ENCODE results near the gene DESI1. TPM values are rescaled to one million over a fixed set of nuclear protein-coding genes. Genes with fewer than 3 reads are reported as not detected.
A peak's percentile ranks its signal among the peaks of the same experiment; 100 is the strongest.
"Not testable (repeated sequence)": the region's sequence is repeated elsewhere in the genome, so short reads cannot be mapped to it uniquely, and the experiment has no call there.

The DESI1 gene
- total RNA-seq (10 to 100 TPM; 26.2 to 28.7 TPM), polyA plus RNA-seq (10 to 100 TPM in 1 of 2 donors, 1 to 10 TPM in 1; 9.5 to 13.6 TPM)

DNA sequence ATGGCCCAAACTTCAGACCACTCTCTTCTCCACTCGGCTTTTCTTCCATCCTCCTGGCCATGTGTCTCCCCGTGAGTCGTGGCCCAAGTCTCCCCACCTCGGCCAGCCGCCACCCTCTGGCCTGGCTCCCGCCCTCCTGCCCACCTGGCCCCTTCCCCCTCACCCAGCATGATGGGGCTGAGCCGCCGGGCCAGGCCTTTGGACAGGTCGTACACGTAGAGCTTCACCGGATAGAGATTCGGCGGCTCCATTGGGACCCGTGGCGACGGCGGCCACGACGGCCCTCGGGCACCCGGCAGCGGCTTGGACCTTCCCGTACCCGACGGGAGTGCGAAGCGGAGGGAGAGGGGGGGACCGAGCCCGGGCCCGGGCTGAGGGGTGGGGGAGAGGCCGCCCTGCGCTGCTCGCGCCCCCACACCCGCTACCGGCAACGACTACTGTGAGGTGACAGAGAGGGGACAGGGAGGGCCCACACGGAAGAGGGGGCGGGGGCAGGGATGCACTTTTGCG, at the start of gene DESI1:
TSS of gene DESI1 (minus strand) at position 455 of the 510 bp plus-strand sequence. CDS start at position 251, 204 bp downstream.
- H3K27ac ChIP-seq (ENCODE audit: low read depth, low read length): peak within 1 kb of the TSS; percentile 100
- H3K36me3 ChIP-seq (ENCODE audit: insufficient read depth, low read length): peaks cover 5% of the 10 kb centered on the region
- POLR2A ChIA-PET (ENCODE audit: partially characterized antibody): interaction anchor here (0.9 to 5.6 kb wide), 19 partner anchors 14 to 669 kb away, joined by 3 to 74 read pairs (median 5); partner anchors contain the start of genes ACO2, PHF5A, PMM1 and RANGAP1
- H3K4me1 Mint-ChIP-seq: peaks cover 23 to 53% (median 35%) of the 10 kb centered on the region in 4 donors
- CTCF ChIA-PET (ENCODE audit: partially characterized antibody): interaction anchor here (0.6 to 2.1 kb wide), 4 partner anchors 31 to 65 kb away, joined by 3 to 7 read pairs (median 6); partner anchors contain the start of gene PMM1
- H3K27ac Mint-ChIP-seq: peak within 1 kb of the TSS; percentile 98 to 100 (median 99)
- H3K9me3 ChIP-seq (ENCODE audit: control insufficient read depth in 1 of 2, low read length in 2 of 2): no peaks in the 10 kb centered on the region
- peak within 1 kb of the TSS; percentile 76 to 90 for H3K4me3 ChIP-seq (ENCODE audit: low read length in 2 of 2)
- no peak for DNase-seq
- H3K9me3 Mint-ChIP-seq: no peaks in the 10 kb centered on the region
- intact Hi-C loops (cut with micrococcal nuclease): loop anchor here (1.0 to 2.0 kb wide), 7 partner anchors 30 to 334 kb away; partner anchors contain the start of genes POLR3H, RANGAP1, TEF and TOB2
- H3K4me3 Mint-ChIP-seq: peak within 1 kb of the TSS; percentile 93 to 100 (median 98)
- no peaks in the 10 kb centered on the region for H3K27me3 Mint-ChIP-seq
- H3K4me1 ChIP-seq (ENCODE audit: insufficient read depth, low read length): peaks cover 45% of the 10 kb centered on the region
- H3K36me3 Mint-ChIP-seq: peaks cover 15 to 22% of the 10 kb centered on the region in 2 donors
- H3K27me3 ChIP-seq (ENCODE audit: insufficient read depth, low read length): no peaks in the 10 kb centered on the region

DNA sequence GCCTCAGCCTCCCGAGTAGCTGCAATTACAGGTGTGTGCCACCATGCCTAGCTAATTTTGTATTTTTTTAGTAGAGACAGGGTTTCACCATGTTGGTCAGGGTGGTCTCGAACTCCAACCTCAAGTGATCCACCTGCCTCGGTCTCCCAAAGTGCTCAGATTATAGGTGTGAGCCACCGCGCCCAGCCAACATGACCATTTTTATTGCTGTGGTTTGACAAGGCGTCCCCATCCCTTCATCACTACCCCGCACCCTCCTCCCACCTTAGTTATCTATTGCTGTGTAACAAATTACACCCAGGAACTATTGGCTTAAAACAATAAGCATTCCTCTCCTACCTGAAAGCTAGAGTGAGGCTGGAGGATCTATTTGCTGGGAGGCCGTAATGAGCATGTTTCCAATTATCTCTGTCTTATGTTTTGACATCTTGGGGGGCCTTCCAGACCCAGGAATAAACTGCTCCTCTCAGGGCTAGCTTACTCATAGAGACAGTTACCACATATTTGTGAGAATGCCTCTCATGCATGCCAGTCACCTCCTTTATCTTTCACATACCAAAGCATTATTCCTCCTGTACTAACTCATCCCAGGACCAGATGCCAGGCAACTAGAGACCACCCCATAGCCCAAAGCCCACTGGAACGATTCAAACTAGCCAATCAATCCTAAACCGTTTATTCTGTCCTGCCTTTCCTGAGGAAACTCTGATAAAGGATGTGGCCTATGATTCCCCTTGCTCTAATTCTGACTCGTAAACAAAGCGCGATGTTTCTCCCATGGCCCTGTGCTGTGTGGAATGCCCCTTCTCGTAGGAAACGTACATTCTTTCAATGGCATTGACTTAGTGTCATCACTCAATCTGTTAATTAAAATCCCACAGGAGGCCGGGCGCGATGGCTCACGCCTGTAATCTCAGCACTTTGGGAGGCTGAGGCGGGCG, 48.4 kb upstream of the DESI1 start:
- Histone ChIP-seq H3K27ac (ENCODE audit: low read depth, low read length) (no peak overlapping the region), H3K9me3 (ENCODE audit: control insufficient read depth in 1 of 2, low read length in 2 of 2) (no peaks in the 10 kb centered on the region), H3K4me1 (ENCODE audit: insufficient read depth, low read length) (peaks cover 14% of the 10 kb centered on the region), H3K27me3 (ENCODE audit: insufficient read depth, low read length) (no peaks in the 10 kb centered on the region), H3K36me3 (ENCODE audit: insufficient read depth, low read length) (peaks cover 17% of the 10 kb centered on the region), H3K4me3 (ENCODE audit: low read length in 2 of 2) (no peak overlapping the region)
- no peak for DNase-seq
- intact Hi-C loops (cut with micrococcal nuclease): no loop called here
- Mint-ChIP-seq H3K4me1 (peaks cover 9 to 17% (median 13%) of the 10 kb centered on the region in 4 donors), H3K4me3 (peak overlapping the region in 3 of 8 donors; percentile 15 to 57 (median 23)), H3K27me3 (no peaks in the 10 kb centered on the region), H3K9me3 (no peaks in the 10 kb centered on the region), H3K36me3 (peaks cover 6 to 35% of the 10 kb centered on the region in 2 donors), H3K27ac (peak overlapping the region in 5 of 7 donors; percentile 5 to 84 (median 69))
- CTCF ChIA-PET (ENCODE audit: partially characterized antibody): interaction anchor here (0.7 to 5.8 kb wide), 2 partner anchors 8 to 28 kb away, joined by 3 to 59 read pairs; partner anchors contain the start of gene MEI1
- POLR2A ChIA-PET (ENCODE audit: partially characterized antibody): interaction anchor here (2.5 to 3.6 kb wide), 2 partner anchors 20 to 29 kb away, joined by 26 to 68 read pairs; partner anchors contain the start of genes MEI1 and SNU13

DNA sequence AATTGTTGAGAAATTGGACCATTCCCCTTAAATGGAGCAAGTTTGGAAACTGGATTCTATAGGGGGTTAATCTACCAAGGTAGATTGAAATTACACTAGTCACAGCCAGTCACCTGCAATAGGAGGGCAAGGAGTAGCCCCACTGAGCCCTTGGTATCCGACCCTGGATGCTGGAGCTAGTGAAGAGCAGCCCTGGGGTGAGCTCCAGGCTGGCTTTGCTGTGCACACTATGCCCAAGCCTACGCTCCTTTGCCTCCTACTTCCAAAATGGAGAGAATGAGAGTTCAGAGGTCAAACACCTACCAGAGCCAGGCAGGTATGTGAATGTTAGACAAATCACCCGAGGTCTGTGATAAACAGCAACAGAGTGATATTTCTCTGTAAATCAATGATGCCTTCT, 44.1 kb upstream of the DESI1 start:
- POLR2A ChIA-PET (ENCODE audit: partially characterized antibody): interaction anchor here (1.0 to 3.3 kb wide), 3 partner anchors 16 to 116 kb away, joined by 3 to 36 read pairs (median 4); no protein-coding TSS in a partner anchor
- H3K27ac Mint-ChIP-seq: peak overlapping the region; percentile 38 to 81 (median 64)
- no peaks in the 10 kb centered on the region for H3K27me3 Mint-ChIP-seq

DNA sequence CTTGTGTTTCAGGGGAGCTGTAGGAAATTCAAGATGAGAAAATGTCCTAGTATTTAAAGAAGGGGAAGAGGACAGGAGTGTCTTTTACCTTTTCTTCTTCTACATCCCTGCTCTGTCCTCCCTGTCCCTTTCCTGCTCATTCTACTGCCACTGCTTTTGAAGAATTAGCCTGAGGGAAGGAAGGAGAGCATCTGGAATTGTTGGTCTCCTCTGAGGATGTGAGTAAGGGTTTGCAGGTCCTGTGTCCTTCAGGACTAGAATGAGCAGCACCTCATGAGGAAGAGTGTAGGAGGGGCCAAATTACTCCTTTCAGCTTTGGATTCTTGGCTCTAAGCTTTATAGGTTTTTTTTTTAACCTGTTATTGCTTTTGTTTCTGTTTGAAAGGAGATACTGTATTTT, 43.6 kb upstream of the DESI1 start:
- Histone ChIP-seq H3K4me1 (ENCODE audit: insufficient read depth, low read length) (peaks cover 14% of the 10 kb centered on the region), H3K27me3 (ENCODE audit: insufficient read depth, low read length) (no peaks in the 10 kb centered on the region), H3K27ac (ENCODE audit: low read depth, low read length) (no peak overlapping the region), H3K4me3 (ENCODE audit: low read length in 2 of 2) (no peak overlapping the region), H3K36me3 (ENCODE audit: insufficient read depth, low read length) (peaks cover 52% of the 10 kb centered on the region), H3K9me3 (ENCODE audit: control insufficient read depth in 1 of 2, low read length in 2 of 2) (no peaks in the 10 kb centered on the region)
- Mint-ChIP-seq H3K36me3 (peaks cover 26 to 57% of the 10 kb centered on the region in 2 donors), H3K4me1 (peaks cover 4 to 14% (median 12%) of the 10 kb centered on the region in 4 donors), H3K27ac (peak overlapping the region in 3 of 7 donors; percentile 50 to 70 (median 65)), H3K4me3 (no peak overlapping the region), H3K27me3 (no peaks in the 10 kb centered on the region), H3K9me3 (no peaks in the 10 kb centered on the region)
- intact Hi-C loops (cut with micrococcal nuclease): no loop called here
- DNase-seq: no peak
- ChIA-PET CTCF (ENCODE audit: partially characterized antibody) (interaction anchor here (1.0 to 5.8 kb wide), 4 partner anchors 10 to 50 kb away, joined by 3 to 59 read pairs (median 28); partner anchors contain the start of gene MEI1), POLR2A (ENCODE audit: partially characterized antibody) (interaction anchor here (1.0 kb wide), 1 partner anchor 40 kb away, joined by 4 read pairs; no protein-coding TSS in a partner anchor)

More for the DNA sequence above, 44.1 kb upstream of the DESI1 start:
- no peaks in the 10 kb centered on the region for H3K27me3 ChIP-seq (ENCODE audit: insufficient read depth, low read length)
- Mint-ChIP-seq H3K4me1 (peaks cover 4 to 14% (median 12%) of the 10 kb centered on the region in 4 donors), H3K36me3 (peaks cover 25 to 53% of the 10 kb centered on the region in 2 donors), H3K9me3 (no peaks in the 10 kb centered on the region), H3K4me3 (no peak overlapping the region)
- intact Hi-C loops (cut with micrococcal nuclease): no loop called here
- H3K4me1 ChIP-seq (ENCODE audit: insufficient read depth, low read length): peaks cover 14% of the 10 kb centered on the region
- CTCF ChIA-PET (ENCODE audit: partially characterized antibody): interaction anchor here (1.0 to 5.8 kb wide), 7 partner anchors 9 to 276 kb away, joined by 3 to 59 read pairs (median 24); partner anchors contain the start of genes MEI1 and SNU13
- peaks cover 50% of the 10 kb centered on the region for H3K36me3 ChIP-seq (ENCODE audit: insufficient read depth, low read length)
- H3K27ac ChIP-seq (ENCODE audit: low read depth, low read length): no peak overlapping the region
- H3K4me3 ChIP-seq (ENCODE audit: low read length in 2 of 2): no peak overlapping the region
- DNase-seq: no peak
- no peaks in the 10 kb centered on the region for H3K9me3 ChIP-seq (ENCODE audit: control insufficient read depth in 1 of 2, low read length in 2 of 2)

DNA sequence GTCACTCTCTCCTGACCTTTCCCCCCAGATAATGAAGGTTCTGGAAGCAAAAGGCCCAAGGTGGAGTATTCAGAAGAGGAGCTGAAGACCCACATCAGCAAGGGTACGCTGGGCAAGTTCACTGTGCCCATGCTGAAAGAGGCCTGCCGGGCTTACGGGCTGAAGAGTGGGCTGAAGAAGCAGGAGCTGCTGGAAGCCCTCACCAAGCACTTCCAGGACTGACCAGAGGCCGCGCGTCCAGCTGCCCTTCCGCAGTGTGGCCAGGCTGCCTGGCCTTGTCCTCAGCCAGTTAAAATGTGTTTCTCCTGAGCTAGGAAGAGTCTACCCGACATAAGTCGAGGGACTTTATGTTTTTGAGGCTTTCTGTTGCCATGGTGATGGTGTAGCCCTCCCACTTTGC, 42.8 kb upstream of the DESI1 start:
- Histone ChIP-seq H3K4me1 (ENCODE audit: insufficient read depth, low read length) (peaks cover 14% of the 10 kb centered on the region), H3K36me3 (ENCODE audit: insufficient read depth, low read length) (peaks cover 57% of the 10 kb centered on the region)
- H3K27me3 ChIP-seq (ENCODE audit: insufficient read depth, low read length); H3K9me3 Mint-ChIP-seq; H3K27me3 Mint-ChIP-seq; H3K4me3 Mint-ChIP-seq; intact Hi-C loops (cut with micrococcal nuclease); POLR2A ChIA-PET (ENCODE audit: partially characterized antibody); H3K27ac ChIP-seq (ENCODE audit: low read depth, low read length); H3K4me3 ChIP-seq (ENCODE audit: low read length in 2 of 2); DNase-seq; H3K9me3 ChIP-seq (ENCODE audit: control insufficient read depth in 1 of 2, low read length in 2 of 2): not testable (repeated sequence)
- CTCF ChIA-PET (ENCODE audit: partially characterized antibody): interaction anchor here (0.8 to 5.8 kb wide), 2 partner anchors 25 to 34 kb away, joined by 3 to 59 read pairs; partner anchors contain the start of genes MEI1 and SNU13
- Mint-ChIP-seq H3K4me1 (peaks cover 4 to 14% (median 12%) of the 10 kb centered on the region in 4 donors), H3K27ac (peak overlapping the region in 5 of 7 donors; percentile 54 to 88 (median 66)), H3K36me3 (peaks cover 26 to 62% of the 10 kb centered on the region in 2 donors)

DNA sequence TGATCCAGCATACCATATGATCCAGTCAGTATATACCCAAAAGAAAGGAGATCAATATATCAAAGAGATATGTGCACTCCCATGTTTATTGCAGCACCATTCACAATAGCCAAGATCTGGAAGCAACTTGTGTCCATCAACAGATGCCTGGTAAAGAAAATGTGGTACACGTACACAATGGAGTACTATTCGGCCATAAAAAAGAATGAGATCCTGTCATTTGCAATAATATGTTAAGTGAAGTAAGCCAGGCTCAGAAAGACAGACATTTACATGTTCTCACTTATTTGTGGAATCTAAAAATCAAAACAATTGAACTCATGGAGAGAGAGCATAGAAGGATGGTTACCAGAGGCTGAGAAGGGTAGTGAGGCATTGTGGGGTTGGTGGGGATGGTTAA, 40.9 kb upstream of the DESI1 start:
- intact Hi-C loops (cut with micrococcal nuclease): no loop called here
- H3K36me3 Mint-ChIP-seq: peaks cover 32 to 71% of the 10 kb centered on the region in 2 donors
- CTCF ChIA-PET (ENCODE audit: partially characterized antibody): interaction anchor here (0.6 kb wide), 1 partner anchor 8 kb away, joined by 3 read pairs; no protein-coding TSS in a partner anchor
- peaks cover 3% of the 10 kb centered on the region for H3K4me1 ChIP-seq (ENCODE audit: insufficient read depth, low read length)
- H3K27ac ChIP-seq (ENCODE audit: low read depth, low read length): no peak overlapping the region
- no peaks in the 10 kb centered on the region for H3K27me3 Mint-ChIP-seq
- POLR2A ChIA-PET (ENCODE audit: partially characterized antibody): no interaction called here
- H3K4me3 ChIP-seq (ENCODE audit: low read length in 2 of 2): no peak overlapping the region
- no peak for DNase-seq
- peaks cover 73% of the 10 kb centered on the region for H3K36me3 ChIP-seq (ENCODE audit: insufficient read depth, low read length)
- H3K27me3 ChIP-seq (ENCODE audit: insufficient read depth, low read length): no peaks in the 10 kb centered on the region
- H3K9me3 Mint-ChIP-seq: no peaks in the 10 kb centered on the region
- H3K4me1 Mint-ChIP-seq: peaks cover 1 to 5% (median 4%) of the 10 kb centered on the region in 4 donors
- no peaks in the 10 kb centered on the region for H3K9me3 ChIP-seq (ENCODE audit: control insufficient read depth in 1 of 2, low read length in 2 of 2)
- no peak overlapping the region for H3K4me3 Mint-ChIP-seq
- H3K27ac Mint-ChIP-seq: peak overlapping the region in 5 of 7 donors; percentile 26 to 72 (median 33)

Data from CD4-positive, alpha-beta memory T cell (primary cell).